A673 (cell line): ENCODE measurements around the gene AOPEP. TPM values are rescaled to one million over a fixed set of nuclear protein-coding genes. Genes with fewer than 3 reads are reported as not detected.

Experiments used
- BruUV-seq: library from RNA; stranded (reverse); fragments of 400-500 nt; replicated peaks from 2 replicates; lab custom pipeline; 2021; lab: Mats Ljungman, UMichigan
- CTCF ChIA-PET: fragments of 300-600 bp; sonication (Branson Sonifier 250); formaldehyde crosslinking; loops from one replicate; lab custom pipeline; 2022; ENCODE audit warnings: antibody characterized with exemption; lab: Charles Lee
- POLR2A ChIA-PET: fragments of 300-600 bp; sonication (Branson Sonifier 250); formaldehyde crosslinking; loops from one replicate; lab custom pipeline; 2022; ENCODE audit warnings: antibody characterized with exemption; ENCODE audit not compliant: low non-redundant PET; lab: Charles Lee
- DNase-seq: peaks from one replicate; pipeline ENCODE4 v3.0.0-alpha.2; 2015; ENCODE audit warnings: low spot score
- H3K27ac ChIP-seq: fragments of 200-600 bp; sonication (generic); 2 replicates; pipeline ENCODE4 v1.5.1; 2016; ENCODE audit warnings: mixed run types, low read depth, mild to moderate bottlenecking, mixed read lengths, antibody characterized with exemption, low read length; ENCODE audit not compliant: poor library complexity, severe bottlenecking
- H3K27me3 ChIP-seq: fragments of 200-600 bp; sonication (generic); replicated peaks from 2 replicates; pipeline ENCODE4 v1.6.1; 2017; ENCODE audit warnings: mixed run types, low read depth, mild to moderate bottlenecking, mixed read lengths, antibody characterized with exemption, low read length; ENCODE audit not compliant: insufficient read depth, poor library complexity
- H3K36me3 ChIP-seq: fragments of 200-600 bp; sonication (generic); 2 replicates; pipeline ENCODE4 v1.6.1; 2016; ENCODE audit warnings: mixed run types, mild to moderate bottlenecking, mixed read lengths, antibody characterized with exemption, low read length; ENCODE audit not compliant: insufficient read depth, poor library complexity, severe bottlenecking
- H3K4me1 ChIP-seq: fragments of 200-600 bp; sonication (generic); 2 replicates; pipeline ENCODE4 v1.6.1; 2017; ENCODE audit warnings: mixed run types, mild to moderate bottlenecking, mixed read lengths, antibody characterized with exemption, low read length; ENCODE audit not compliant: insufficient read depth, poor library complexity, severe bottlenecking
- H3K4me3 ChIP-seq: fragments of 200-600 bp; sonication (generic); 2 replicates; pipeline ENCODE4 v1.5.1; 2016; ENCODE audit warnings: low read depth, mixed run types, mild to moderate bottlenecking, mixed read lengths, low read length; ENCODE audit not compliant: poor library complexity, severe bottlenecking
- H3K9me3 ChIP-seq: fragments of 200-600 bp; sonication (generic); 2 replicates; pipeline ENCODE4 v1.6.1; 2016; ENCODE audit warnings: mixed run types, low read depth, mild to moderate bottlenecking, mixed read lengths, antibody characterized with exemption, low read length; ENCODE audit not compliant: poor library complexity, severe bottlenecking
- EZH2 ChIP-seq: fragments of 200-600 bp; sonication (generic); IDR thresholded peaks from 2 replicates; pipeline ENCODE4 v1.6.1; 2017; ENCODE audit warnings: borderline replicate concordance, low read depth, mild to moderate bottlenecking, mixed read lengths, antibody characterized with exemption, low read length; ENCODE audit not compliant: poor library complexity, severe bottlenecking
- intact Hi-C: fragments of 100-400 bp; cut with micrococcal nuclease; formaldehyde crosslinking; loops from one replicate; pipeline ENCODE4 v1.10.0; 2022; ENCODE audit not compliant: unreplicated experiment
- total RNA-seq: library from RNA; stranded (reverse); gene quantifications from 2 replicates; pipeline ENCODE4 v1.2.3, GENCODE V29; 2021
- TF ChIP-seq, protein P1 (sequence below): fragments of 300-800, 200-600 bp; sonication (generic); conservative IDR thresholded peaks from 2 replicates; pipeline ENCODE4 v1.5.1; 2017; ENCODE audit warnings: low read depth, mild to moderate bottlenecking, antibody characterized with exemption, low read length, moderate library complexity, mixed read lengths

AOPEP gene
- total RNA-seq, 1 experiment from 2014 or later: 17.5 TPM

DNA sequence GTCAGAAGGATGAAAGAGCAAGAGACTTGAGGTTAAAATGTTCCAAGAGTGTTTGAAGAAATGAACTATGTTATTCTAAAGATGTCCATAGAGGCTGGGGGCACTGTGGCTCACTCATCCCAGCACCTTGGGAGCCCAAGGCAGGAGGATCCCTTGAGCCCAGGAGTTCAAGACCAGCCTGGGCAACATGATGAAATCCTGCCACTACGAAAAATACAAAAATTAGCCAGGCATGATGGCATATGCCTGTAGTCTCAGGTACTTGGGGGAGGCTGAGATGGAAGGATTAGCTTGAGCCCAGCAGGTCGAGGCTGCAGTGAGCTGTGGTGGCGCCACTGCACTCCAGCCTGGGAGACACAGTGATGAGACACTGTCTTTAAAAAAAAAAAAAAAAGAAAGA, 2.7 kb downstream of the AOPEP start:
- ChIA-PET CTCF (interaction anchor here (0.6 kb wide), 1 partner anchor 37 kb away, joined by 3 read pairs; no protein-coding TSS in a partner anchor), POLR2A (no interaction called here)
- no peak for DNase-seq
- Histone ChIP-seq H3K9me3 (no peaks in the 10 kb centered on the region), H3K27me3 (no peaks in the 10 kb centered on the region), H3K4me3 (no peak overlapping the region), H3K36me3 (no peaks in the 10 kb centered on the region), H3K27ac (no peak overlapping the region), H3K4me1 (peaks cover 4% of the 10 kb centered on the region)
- BruUV-seq: no TSS peak
- intact Hi-C loops: no loop called here
- TF ChIP-seq EZH2: no peak
- TF ChIP-seq, protein P1, sequence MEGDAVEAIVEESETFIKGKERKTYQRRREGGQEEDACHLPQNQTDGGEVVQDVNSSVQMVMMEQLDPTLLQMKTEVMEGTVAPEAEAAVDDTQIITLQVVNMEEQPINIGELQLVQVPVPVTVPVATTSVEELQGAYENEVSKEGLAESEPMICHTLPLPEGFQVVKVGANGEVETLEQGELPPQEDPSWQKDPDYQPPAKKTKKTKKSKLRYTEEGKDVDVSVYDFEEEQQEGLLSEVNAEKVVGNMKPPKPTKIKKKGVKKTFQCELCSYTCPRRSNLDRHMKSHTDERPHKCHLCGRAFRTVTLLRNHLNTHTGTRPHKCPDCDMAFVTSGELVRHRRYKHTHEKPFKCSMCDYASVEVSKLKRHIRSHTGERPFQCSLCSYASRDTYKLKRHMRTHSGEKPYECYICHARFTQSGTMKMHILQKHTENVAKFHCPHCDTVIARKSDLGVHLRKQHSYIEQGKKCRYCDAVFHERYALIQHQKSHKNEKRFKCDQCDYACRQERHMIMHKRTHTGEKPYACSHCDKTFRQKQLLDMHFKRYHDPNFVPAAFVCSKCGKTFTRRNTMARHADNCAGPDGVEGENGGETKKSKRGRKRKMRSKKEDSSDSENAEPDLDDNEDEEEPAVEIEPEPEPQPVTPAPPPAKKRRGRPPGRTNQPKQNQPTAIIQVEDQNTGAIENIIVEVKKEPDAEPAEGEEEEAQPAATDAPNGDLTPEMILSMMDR: no peak

DNA sequence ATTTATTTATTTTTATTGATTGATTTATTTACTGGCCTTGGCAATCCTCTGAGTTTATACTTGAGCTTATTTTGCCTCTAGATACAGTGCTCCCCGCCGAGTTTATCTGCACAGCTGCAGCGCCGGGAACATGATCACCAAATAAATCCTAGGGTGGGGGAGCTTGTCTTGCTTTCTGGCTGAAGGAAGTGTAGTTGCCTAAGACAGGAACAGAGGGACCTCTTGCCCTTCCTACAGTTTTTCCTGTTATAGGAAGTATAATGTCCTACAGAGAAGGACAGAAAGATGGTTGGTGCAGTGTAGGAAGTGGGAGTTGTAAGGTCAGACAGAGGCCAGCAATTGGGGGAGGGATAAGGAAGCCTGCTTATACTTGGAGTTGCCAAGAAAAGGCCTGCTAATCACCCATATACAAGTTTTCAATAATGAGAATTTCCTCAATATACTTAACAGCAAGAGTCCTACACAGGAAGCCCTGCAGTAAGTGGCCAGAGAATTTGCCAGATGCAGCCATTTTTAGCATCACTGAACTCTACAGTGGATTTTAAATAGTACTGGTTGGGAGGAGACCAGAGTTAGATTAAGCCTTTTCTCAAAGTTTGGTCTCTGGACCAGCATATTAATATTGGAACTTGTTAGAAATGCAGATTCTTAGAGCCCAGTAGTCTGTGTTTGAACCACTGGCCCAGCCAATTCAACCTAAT, 7.7 kb downstream of the AOPEP start:
- DNase-seq: no peak
- intact Hi-C loops: no loop called here
- CTCF ChIA-PET: no interaction called here
- Histone ChIP-seq H3K27ac (no peak overlapping the region), H3K27me3 (no peaks in the 10 kb centered on the region), H3K36me3 (no peaks in the 10 kb centered on the region), H3K9me3 (no peaks in the 10 kb centered on the region), H3K4me3 (no peak overlapping the region), H3K4me1 (no peaks in the 10 kb centered on the region)
- BruUV-seq: no TSS peak
- POLR2A ChIA-PET: no interaction called here
- TF ChIP-seq, protein P1: no peak
- no peak for TF ChIP-seq EZH2

DNA sequence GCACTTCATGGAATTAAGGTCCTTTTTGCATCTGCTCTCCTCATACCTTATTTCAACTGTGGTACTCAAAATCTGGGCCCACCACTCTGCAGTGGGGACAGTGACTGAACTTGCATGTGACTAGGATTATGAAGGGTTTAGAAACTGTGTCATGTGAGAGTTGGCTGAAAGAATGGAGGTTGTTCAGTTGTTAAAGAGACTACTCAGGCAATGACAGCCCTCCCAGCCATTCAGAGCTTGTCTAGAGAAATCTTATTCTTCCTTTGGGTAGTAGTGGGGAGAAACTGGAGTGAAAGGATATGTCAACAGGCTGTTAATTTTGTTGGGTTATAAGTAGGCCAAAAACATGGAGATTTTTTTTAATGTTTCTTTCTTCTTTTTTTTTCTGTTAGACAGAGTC, 10.3 kb downstream of the AOPEP start:
- CTCF ChIA-PET: no interaction called here
- H3K4me3 ChIP-seq: no peak overlapping the region
- H3K36me3 ChIP-seq: no peaks in the 10 kb centered on the region
- no peak for TF ChIP-seq EZH2
- TF ChIP-seq, protein P1: no peak
- H3K9me3 ChIP-seq: no peaks in the 10 kb centered on the region
- intact Hi-C loops: no loop called here
- POLR2A ChIA-PET: no interaction called here
- H3K27me3 ChIP-seq: no peaks in the 10 kb centered on the region
- no TSS peak for BruUV-seq
- no peaks in the 10 kb centered on the region for H3K4me1 ChIP-seq
- no peak for DNase-seq
- H3K27ac ChIP-seq: no peak overlapping the region
